GM18517 (cell line): ENCODE data around the gene ZNF407.

ENCODE experiments used
- ATAC-seq: cut with Tn5 transposase; IDR thresholded peaks from one replicate; pipeline ENCODE4 v1.9.1; 2021; ENCODE audit warnings: mild to moderate bottlenecking, moderate library complexity; ENCODE audit not compliant: unreplicated experiment

The ZNF407 gene

DNA sequence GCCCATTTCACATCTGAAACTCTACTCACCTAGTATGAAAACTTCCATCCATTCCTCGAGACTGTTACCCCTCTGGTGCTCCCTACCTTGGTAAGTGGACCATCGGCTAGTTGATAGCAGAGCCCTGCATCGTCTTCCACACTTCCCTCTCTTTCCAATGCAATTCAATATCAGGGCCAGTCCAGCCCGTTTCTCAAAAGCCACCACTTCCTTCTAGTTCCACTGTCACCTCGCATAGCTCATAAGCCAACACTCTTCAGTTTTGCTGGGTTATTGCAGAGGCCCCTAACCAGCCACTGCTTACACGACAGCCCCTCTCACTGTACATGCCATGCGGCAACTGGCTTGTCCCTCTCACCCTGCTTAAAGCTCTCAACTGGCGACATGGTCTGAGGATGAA is 10.2 kb upstream of the ZNF407 start:
- no peak for ATAC-seq

DNA sequence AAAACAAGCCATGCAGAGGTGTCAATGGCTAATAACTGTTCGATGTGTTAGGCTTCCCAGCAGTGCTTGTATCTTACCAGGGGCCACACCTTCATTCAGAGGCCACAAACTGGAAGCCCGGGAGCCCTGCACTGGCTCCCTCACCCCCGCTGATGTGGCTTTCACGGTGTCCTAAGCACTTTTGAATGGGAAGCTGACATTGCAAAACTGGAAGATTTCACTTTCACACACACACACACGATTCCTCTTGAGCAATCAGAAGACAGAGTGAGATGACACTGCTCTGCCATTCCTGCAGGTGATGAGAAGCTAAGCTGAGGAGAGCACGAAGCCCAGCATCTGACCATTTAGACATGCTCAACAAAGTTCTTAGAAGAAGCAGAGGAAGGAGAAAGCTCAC is 8.6 kb upstream of the ZNF407 start:
- ATAC-seq: no peak

DNA sequence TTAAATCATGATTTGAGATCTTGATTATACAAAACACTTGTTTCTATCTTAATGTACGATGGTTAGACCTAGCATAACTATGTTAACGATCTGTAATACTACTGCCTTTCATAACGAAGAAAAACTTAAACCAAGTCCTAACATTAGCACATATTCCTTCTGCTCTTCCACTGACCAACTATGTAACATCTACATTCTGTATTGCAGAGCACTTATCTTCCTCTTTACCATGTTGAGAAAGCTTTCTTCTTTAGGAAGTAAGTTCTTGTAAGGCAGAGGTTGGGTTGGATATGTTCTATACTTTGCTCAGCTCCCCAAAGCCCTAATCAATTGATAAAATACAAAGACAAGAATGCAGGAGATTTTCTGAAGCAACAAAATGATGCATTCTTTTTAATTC is 7.9 kb upstream of the ZNF407 start:
- no peak for ATAC-seq

DNA sequence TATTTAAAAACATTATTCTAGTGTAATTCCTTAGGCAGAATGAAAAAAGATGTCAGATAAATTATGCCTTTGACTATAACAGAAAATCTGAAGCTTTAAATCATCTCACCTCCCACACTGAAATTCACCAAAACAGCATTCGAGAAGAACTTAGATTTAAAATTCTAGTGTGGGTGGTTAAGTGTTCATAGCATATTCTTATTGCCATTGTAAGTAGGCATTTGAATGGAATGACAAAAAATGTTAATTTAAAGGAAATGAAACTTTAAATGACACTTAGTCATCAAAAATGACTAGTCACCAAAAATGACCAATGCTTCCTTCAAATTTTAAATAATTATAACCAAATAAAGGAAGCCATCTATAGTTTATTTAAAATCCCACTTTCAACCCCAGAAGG is 7.0 kb upstream of the ZNF407 start:
- ATAC-seq: no peak

DNA sequence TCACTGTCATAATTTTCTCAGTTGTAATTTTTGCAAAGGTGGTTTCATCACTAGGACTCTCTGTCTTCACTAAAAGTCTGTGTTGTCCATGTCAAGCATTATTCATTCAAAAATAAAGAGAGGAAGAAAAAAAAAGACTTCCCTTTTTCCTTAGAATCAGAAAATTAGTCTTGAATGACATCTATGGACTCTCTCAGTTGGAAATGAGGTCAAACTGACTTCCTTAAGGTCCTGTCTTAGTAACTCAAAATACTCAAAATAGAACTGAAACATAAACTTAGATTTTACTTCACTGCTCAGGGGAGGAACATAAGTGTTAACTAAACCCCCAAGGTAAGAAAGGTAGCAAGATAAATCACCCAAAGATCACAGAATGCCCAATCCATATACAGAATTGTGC is 2.2 kb upstream of the ZNF407 start:
- no peak for ATAC-seq

DNA sequence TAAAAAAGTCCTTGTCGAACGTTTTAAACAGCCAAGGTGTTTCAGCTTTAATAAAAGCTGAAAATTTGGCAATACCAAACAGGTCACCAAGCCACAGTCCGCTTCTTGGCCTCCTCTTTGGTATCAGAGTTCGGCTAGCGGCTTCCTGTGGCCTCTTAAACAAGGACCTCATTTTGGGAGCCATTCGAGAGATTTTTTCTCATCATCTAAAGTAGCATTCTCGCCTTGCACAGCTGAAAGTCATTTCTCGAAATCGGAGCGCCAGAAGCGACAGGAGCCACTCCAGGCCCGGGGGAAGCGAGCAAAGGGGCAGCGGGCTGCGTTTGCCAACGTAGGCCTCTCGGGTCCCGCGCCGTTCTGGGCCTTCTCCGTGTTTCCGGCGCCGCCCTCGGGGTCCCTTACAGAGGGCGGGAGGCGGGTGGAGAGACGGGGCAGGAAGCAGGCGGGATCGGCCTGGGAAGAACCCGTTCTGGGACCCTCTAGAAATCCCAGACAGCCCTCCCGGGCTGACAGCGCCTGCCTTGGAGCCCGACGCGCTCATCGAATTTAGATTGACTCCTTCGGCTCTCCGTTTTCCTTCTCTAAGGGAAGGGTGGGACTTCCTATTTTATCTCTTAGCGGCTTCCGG is 522 bp upstream of the ZNF407 start:
- peak; percentile 39 for ATAC-seq

DNA sequence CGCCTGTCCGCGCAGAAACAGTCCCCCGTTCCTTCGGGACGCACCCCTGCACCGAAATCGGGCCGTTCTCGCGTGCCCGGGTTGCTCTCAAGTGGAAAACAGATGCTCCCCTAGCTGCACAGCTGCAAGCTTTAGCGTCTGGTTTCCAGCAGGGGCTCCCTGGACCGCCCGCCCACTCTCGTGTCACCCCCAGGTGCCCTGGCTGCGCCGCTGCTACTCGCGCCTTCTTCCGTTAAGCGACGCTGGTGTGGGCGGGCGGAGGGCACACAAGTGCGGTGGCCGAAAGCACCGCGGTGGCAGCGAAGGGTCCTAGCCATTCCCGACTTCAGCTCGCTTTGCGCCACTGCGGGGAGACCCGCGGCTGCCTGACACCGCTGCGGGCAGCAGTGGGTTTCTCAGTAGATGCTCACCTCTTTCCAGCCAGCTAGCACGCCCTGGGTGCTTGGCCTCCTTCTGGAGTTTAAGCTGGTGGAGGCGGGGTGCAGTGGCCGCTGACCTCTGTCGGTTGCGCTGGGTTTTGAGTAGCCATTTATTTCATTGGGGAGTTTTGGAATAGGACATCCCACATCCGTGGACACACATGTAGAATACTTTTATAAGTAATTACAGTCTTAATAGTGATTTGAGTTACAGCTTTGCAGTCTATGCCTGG is 806 bp downstream of the ZNF407 start:
- ATAC-seq: peak; percentile 65

DNA sequence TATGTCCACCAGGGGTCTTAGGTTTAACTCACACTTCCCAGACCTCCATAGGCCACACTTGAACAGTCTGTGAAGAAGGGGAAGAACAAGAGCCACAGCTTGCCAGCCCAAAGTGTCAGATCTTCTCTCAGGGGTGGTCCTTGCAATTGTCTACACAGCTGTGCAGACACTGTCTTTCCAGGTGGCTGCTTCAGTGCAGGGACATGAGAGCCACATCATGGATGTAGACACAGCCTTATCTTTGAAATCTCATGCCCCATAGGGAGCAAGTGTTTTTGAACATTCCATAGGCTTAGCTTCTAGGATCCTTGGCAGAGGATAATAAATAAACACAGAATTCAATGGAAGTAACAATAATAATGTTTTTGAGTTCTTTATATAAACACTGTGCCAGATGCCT is 6.7 kb downstream of the ZNF407 start:
- ATAC-seq: no peak

DNA sequence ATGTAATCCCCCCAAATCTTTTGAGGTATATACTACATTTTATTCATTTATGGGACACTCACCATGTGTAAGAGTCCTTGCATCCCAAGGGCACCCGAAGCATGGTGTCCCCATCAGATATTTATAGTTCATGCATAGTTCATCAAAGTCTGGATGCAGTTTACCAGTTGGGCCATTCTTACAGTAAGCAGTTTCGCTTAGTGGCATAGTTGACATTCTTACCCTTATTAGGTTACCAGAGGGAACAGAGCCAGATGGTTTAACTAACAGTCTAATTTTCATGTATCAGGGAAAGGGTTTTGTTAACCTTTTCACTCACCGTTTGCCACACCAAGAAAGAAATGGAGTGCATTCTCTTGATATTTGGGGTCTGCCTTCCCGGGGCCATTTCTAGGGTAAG is 7.1 kb downstream of the ZNF407 start:
- ATAC-seq: no peak

DNA sequence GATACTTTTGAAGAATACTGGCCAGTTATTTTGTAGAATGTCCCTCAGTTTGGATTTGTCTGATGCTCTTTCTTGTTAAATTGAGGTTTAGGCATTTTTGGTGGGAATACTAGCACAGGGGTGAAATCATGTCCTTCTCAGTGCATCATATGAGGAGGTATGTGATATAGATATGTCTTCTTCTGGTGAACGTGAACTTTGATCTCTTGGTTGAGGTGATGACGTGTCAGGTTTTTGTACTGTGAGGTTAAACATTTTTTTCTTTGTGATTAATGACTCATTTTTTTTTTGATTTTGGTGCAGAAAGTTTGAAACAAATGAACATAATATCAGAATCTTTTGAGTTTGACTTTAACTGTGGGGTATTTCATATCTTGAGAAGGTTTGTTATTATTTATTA is 11.0 kb downstream of the ZNF407 start:
- no peak for ATAC-seq

DNA sequence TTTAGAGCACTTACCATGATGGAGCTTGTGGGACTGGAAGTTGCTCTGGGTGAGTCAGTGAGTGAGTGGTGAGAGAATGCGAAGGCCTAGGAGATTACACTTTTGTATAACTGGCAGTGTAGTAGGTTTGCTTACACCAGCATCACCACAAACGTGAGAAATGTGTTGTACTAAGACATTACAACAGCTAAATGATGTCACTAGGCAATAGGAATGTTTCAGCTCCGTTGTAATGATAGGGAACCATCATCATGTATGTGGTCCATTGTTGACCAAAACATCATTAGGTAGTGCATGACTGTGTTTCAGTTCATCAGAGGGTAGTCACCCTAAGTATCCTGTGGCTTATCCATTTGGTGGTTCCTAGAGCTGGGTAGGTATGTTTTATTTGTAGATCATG is 11.9 kb downstream of the ZNF407 start:
- no peak for ATAC-seq

DNA sequence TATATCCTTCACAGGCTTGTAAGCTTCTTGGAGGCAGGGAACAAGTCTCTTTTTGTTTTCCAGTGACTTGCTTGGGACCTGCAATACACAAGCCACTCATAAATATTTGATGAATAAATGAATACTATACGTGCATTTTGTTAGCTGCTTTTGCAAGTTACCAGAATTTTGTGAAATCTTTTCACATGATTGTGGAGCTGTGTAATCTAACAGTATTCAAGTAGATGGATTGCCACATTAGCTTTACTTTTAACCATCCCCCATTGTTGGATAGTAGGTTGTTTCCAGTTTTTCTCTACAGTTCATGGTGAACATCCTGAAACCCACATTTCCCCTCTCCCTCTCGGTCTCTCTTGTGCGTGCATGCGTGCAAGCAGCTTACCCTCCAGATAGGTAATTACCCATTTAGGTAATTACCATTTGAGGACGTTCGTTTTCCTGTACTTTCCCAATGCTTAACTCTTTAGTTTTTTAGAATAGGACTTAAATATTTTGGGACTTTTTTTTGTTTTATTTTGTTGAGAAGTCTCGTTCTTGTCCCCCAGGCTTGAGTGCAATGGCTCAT is 12.5 kb downstream of the ZNF407 start:
- ATAC-seq: no peak

DNA sequence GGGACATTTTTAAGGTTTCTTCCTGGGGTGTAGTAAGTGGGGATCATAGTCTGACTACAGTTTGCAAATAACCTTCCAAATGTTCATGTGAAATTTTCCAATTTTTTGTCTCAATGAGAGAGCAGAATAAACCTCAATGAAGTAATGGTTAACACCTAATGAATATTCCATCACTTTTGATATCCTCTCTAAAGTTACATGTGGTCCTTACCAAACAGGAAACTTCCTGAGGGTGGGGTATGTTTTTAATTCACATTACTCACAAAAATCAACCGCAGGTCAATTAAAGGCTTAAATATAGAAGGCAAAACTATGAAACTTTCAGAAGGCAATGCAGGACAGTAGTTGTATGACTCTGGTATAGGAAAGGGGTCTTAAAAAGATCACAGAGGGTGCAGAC is 13.2 kb downstream of the ZNF407 start:
- ATAC-seq: no peak

DNA sequence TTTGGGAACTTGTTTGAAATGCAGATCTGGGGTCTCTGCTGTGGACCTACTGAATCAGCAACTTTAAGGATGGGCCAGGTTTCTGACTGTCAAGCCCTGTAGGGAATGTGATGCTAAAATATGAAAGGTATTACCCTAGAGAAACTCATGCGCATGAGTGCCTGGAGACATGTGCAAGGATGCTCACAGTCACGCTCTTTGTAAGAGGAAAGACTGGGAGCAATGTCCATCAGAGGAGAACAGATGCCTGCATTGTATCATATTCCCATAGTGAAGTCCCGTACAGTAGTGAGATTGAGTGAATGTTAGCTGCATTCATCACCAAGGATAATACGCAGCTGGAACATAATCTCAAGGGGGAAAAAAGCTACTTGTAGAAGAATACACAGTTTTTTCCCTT is 14.1 kb downstream of the ZNF407 start:
- ATAC-seq: no peak

DNA sequence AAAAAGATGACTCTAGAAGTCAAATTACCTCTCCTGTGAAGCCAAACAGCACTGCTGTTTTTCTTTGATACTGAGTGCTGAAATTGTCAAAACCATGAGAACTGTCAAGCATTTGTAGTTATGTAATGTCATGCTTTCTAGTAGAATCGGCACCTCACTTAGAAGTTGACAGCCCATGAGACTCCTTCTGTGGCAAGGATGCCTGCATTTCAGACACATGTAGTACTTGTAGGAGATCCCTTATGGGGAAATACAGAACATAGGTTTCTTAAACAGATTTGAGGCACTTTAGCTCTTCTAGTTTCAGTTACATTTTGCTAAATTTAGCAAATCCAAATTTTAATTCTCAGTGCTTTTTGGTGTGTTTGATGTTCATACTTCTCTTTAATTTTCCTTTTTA is 15.7 kb downstream of the ZNF407 start:
- ATAC-seq: no peak

DNA sequence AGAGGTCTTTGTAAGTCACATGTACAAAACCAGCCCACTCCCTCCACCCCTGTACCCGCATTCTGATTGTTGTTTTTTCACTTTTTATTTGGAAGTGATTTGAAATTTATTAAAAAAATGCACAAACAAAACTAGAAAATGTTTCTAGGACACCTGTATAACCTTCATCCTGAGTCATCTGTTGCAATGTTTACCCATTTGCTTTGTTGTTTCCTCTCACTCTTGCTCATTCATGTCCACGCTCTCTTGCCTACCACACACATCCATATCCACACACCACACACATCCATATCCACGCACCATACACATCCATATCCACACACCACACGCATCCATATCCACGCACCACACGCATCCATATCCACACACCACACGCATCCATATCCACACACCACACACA is 18.8 kb downstream of the ZNF407 start:
- no peak for ATAC-seq

DNA sequence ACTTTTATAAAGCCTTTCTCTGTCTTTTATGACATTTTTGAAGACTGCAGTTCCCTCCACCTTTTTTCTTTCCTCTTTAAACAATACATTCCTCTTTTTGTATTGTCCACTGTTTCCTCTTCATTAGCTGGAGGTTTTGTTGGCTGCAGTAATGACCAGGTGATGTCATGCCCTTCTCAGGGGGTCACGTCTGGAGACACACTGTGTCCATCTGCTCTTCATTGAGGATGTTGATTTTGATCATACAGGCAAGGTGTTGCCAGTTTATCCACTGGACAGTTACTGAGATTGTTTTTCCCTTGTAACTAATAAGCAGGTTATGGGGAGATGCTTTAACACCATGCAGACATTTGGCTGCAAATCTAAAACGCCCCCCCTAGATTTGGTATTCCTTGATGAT is 19.8 kb downstream of the ZNF407 start:
- ATAC-seq: no peak

DNA sequence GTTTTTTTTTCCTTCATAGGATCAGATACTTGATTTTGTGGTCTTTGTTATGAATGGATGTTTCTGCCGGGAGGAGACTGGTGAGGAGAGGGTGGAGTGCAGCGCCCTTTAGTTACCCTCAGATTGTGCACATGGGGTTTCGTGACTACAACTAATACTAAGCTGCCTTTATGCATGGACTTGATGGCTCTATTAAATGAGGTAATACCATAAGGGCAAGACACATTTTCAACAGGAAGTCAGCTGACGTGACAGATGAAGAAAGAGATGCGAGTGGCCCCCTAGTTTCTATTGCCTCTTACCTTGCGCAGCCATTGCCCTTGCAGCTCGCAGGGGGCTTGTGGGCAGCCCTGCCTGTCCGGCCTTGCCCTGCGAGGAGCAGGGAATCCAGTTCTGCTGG is 24.4 kb downstream of the ZNF407 start:
- no peak for ATAC-seq

DNA sequence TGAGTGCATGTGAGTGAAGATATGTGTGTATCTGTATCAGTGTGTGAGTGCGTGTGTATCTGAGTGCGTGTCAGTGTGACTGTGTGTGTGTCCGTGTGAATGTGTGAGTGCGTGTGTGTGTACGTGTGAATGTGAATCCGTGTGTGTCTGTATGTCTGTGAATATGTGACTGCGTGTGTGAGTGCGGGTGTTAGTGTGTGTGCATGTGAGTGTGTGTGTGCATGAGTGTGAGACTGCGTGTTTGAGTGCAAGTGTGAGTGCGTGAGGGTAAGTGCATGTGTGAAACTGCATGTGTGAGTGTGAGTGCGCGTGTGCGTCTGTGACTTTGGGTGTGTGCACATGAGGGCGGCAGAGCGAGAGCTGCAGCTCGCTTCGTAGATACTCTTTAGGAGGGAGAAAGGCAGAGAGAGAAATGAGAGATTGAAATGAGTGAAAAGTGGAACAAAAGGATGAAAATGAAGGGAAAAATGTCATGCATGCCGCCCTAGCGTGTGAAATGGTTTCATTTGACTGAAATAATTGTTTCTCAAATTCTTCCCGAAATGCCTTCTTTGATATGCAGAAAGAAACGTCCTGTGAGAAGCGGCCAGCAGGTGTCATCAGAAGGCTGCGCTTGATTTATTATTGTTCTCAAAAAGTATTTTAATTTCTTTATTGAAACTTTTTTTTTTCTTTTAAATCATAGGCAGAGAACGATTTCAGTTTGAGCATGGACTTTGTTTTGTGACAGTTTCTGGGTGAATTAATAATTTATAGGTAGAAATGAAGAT is 25.6 kb downstream of the ZNF407 start:
- no peak for ATAC-seq

DNA sequence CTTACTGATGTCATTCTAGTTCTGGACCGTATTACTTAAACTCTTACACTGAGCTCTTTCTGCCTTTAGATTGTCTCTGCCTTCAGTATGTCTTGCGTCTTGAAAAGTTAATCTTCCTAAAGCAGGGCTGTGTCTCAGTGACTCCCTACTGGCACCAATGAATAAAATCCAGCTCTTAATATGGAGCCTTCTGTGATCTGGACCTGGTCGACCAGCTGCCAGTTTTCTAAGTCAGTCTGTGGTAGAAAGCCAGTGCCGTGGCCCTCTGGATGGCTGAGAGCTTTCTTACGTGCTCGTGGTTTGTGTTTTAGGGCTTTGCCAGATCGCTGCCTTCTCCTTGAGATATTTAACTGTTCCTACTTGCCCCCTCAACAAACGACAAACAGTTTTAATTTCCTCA is 26.8 kb downstream of the ZNF407 start:
- ATAC-seq: no peak

DNA sequence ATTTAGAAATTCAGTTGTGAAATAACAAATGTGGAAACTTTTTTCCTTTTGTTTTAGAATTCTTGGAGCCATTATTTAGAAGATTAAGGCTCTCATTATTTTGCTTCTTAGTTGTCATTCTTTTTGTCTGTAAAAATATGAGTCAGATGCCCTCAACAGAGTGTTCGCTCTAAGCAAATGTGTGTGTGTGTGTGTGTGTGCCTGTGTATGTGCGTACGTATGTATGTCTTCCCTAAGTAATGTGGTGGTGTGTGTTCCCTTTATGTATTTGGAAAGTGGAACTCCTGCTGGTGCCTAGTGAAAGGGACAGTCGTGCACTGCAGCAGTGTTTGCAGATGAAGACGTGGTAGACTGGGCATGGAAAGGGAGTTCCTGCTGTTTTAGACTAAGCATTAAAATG is 27.5 kb downstream of the ZNF407 start:
- no peak for ATAC-seq
